MM.1S (cell line): Measurements from ENCODE around the gene C10orf105.

Experiments used
- CTCF ChIP-seq: fragments of 300-600 bp; sonication (generic); IDR thresholded peaks from 2 replicates; pipeline ENCODE4 v1.5.1; 2016; ENCODE audit warnings: antibody characterized with exemption, low read length, mixed read lengths
- EZH2 ChIP-seq: fragments of 300-600 bp; sonication (generic); optimal IDR thresholded peaks from 2 replicates; pipeline ENCODE3; 2017; ENCODE audit warnings: low read depth, mild to moderate bottlenecking, antibody characterized with exemption, low read length, mixed read lengths

GRCh38 chr10:71700731-71701368 is 18.7 kb downstream of the C10orf105 start:
- TF ChIP-seq CTCF (no peak), EZH2 (no peak)
